Measurements from ENCODE around the gene DCN.

Gene DCN

GRCh38 chr12:91104812-91105466, 77.7 kb downstream of the DCN start:
- no peak for DNase-seq (ENCODE audit: extremely low read depth in 1 of 2, low read depth in 1 of 2)

- no peak for DNase-seq (ENCODE audit: extremely low read depth in 1 of 2, low read depth in 1 of 2)
These were observed 79.0 kb downstream of the DCN start for GRCh38 chr12:91103624-91104023.

- DNase-seq (ENCODE audit: extremely low read depth in 1 of 2, low read depth in 1 of 2): no peak
These were observed 79.5 kb downstream of the DCN start for GRCh38 chr12:91103101-91103500.

DNA sequence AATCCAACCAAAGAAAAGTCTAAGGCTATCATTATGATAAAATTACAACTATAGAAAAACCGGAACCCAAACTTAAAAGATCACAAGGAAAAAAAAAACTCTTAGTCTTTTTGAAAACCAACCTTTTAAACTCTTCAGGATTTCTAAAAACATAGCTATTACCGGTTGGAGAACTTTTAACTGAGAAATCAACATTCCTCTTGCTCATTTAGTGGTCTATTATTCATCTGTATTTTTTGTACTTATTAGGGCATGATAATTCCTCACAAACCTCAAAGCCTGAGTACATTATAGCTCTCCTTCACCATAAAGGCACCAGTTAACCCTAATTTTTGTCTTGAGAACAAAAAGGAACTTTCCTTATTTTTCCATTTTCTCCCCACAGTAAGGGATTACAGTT, 81.7 kb downstream of the DCN start:
- DNase-seq (ENCODE audit: extremely low read depth in 1 of 2, low read depth in 1 of 2): no peak

DNA sequence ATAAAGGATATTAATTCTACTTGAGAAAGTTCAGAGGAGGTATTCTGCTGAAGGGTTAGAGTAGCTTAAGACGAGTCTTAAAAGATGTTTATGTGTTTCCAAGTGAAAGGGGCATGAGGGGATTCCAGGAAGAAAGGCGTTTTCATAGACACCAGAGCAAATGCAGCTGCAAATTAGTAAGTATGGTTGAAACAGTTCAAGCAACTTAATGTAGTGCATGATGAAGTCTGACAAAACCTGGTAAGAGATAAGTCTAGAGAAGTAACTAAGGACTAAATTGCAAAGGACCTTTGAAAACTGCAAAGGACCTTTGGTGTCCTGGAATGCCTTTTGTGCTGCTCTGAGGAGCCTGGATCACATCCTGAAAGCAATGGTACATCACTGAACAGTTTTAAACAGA, 82.8 kb downstream of the DCN start:
- DNase-seq (ENCODE audit: extremely low read depth in 1 of 2, low read depth in 1 of 2): no peak

GRCh38 chr12:91099341-91099740, 83.3 kb downstream of the DCN start:
- DNase-seq (ENCODE audit: extremely low read depth in 1 of 2, low read depth in 1 of 2): no peak

GRCh38 chr12:91098941-91099340, 83.7 kb downstream of the DCN start:
- DNase-seq (ENCODE audit: extremely low read depth in 1 of 2, low read depth in 1 of 2): no peak

DNA sequence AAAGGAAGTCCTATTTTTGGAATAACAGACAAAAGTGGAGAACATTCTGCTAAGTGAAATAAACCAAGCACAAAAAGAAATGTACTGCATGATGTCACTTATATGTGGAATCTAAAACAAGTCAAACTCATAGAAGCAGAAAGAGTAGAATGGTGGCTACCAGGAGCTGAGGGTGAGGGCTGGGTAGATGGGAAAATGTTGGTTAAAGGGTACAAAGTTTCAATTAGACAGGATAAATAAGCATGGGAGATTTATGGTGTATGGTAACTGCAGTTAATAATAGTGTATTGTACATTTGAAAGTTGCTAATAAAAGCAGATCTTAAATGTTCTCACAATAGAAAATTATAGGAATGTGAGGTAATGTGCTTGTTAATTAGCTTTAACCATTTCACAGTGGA, 84.2 kb downstream of the DCN start:
- DNase-seq (ENCODE audit: extremely low read depth in 1 of 2, low read depth in 1 of 2): no peak

- no peak for DNase-seq (ENCODE audit: extremely low read depth in 1 of 2, low read depth in 1 of 2)
These were observed 87.7 kb downstream of the DCN start for GRCh38 chr12:91094957-91095356.

- DNase-seq (ENCODE audit: extremely low read depth in 1 of 2, low read depth in 1 of 2): no peak
These were observed 88.5 kb downstream of the DCN start for GRCh38 chr12:91094032-91094662.

DNA sequence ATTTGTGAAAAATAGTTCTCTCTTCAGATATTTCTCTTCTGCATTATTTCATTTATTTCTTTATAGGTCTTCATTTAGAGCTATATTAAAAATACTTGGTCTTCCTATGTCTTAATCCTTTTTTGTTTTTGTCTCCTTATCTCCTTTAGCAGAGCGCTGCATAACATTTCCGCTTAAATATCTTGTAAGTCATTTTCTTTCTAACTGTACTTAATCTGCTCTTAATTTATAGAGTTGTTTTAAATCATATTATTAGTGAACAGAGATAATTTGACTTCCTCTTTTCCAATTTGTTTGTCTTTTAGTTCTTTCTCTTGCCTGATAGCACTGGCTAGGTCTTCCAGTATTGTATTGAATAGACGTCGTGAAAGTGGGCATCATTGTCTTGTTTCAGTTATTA, 89.3 kb downstream of the DCN start:
- no peak for DNase-seq (ENCODE audit: extremely low read depth in 1 of 2, low read depth in 1 of 2)

DNA sequence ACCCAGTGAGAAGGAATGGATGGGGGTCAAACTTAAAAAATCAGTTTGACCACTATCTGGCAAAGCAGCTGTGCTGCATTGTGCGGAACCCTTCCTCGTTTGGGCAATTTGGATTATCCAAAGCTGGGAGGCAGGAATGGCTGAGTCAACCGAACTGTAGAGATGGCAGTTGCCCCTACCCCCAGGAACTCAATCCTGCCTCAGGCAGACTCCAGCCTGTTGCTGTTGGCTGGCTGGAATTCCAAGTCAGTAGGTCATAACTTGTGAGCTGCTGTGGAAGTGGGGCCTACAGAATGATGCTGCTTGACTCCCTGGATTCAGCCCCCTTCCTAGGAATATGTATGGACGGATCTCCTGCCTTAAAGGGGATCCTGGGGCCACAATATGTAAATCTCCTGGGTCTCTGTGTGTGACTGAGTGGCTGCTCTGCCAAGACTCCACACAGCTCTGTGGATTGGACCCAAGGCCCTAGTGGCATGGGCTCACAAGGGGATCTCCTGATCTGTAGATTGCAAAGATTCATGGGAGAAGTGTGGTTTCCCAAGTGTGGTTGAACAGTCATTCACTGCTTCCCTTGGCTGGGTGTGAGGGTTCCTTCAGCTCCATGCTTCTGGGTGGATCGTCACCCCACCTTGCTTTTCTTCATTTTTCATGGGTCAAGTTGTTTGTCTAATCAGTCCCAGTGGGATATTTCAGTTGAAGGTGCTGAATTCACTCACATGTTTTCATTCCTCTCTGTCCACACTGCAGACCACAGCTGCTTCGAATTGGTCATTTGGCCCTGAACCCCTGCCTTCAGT, 90.5 kb downstream of the DCN start:
- DNase-seq (ENCODE audit: extremely low read depth in 1 of 2, low read depth in 1 of 2): no peak
